Panc1 (cell line): Measurements from ENCODE around the gene GJB3. TPM values are rescaled to one million over a fixed set of nuclear protein-coding genes. Genes with fewer than 3 reads are reported as not detected.

ENCODE experiments used
- ATAC-seq: fragments of 200-7000 bp; cut with Tn5 transposase; 2 replicates; pipeline ENCODE4 v1.9.1; 2020; ENCODE audit warnings: mild to moderate bottlenecking, moderate library complexity
- BruUV-seq: library from RNA; stranded (reverse); fragments of 400-500 nt; replicated peaks from 2 replicates; lab custom pipeline; 2021; lab: Mats Ljungman, UMichigan
- CTCF ChIA-PET: fragments of 300-600 bp; sonication (Branson Sonifier 250); formaldehyde crosslinking; loops from one replicate; lab custom pipeline; 2022; ENCODE audit warnings: antibody characterized with exemption; lab: Charles Lee
- POLR2A ChIA-PET: fragments of 300-600 bp; sonication (Branson Sonifier 250); formaldehyde crosslinking; loops from one replicate; lab custom pipeline; 2022; ENCODE audit warnings: antibody characterized with exemption; lab: Charles Lee
- DNase-seq: peaks from one replicate; pipeline ENCODE4 v3.0.0-alpha.2; 2010; ENCODE audit warnings: low read depth, low spot score
- H3K27ac ChIP-seq: 2 replicates; pipeline ENCODE4 v1.5.1; 2011; ENCODE audit warnings: mild to moderate bottlenecking, low read length, inconsistent platforms
- H3K27me3 ChIP-seq: fragments of 200-500 bp; sonication (Bioruptor generic); 2 replicates; pipeline ENCODE4 v1.6.0; 2014; ENCODE audit warnings: low read length, inconsistent platforms; ENCODE audit not compliant: control insufficient read depth, insufficient read depth
- H3K36me3 ChIP-seq: fragments of 200-500 bp; sonication (Bioruptor generic); 2 replicates; pipeline ENCODE4 v1.5.1; 2014; ENCODE audit warnings: inconsistent platforms, mild to moderate bottlenecking, low read length, moderate library complexity; ENCODE audit not compliant: control insufficient read depth, insufficient read depth
- H3K4me1 ChIP-seq: 2 replicates; pipeline ENCODE4 v1.5.1; 2011; ENCODE audit warnings: inconsistent platforms, mild to moderate bottlenecking, low read length, moderate library complexity; ENCODE audit not compliant: control insufficient read depth, insufficient read depth
- H3K4me3 ChIP-seq, 2 experiments: 2 replicates each; pipeline ENCODE4 v1.5.1; 2011 to 2012; ENCODE audit warnings: low read depth in 2 of 2, low read length in 2 of 2, mild to moderate bottlenecking in 2 of 2, inconsistent platforms in 1 of 2, moderate library complexity in 1 of 2
- H3K9me3 ChIP-seq: fragments of 200-500 bp; sonication (Bioruptor generic); 2 replicates; pipeline ENCODE4 v1.5.1; 2014; ENCODE audit warnings: low read depth, mild to moderate bottlenecking, inconsistent platforms, low read length, moderate library complexity; ENCODE audit not compliant: control insufficient read depth, insufficient read depth
- CTCF ChIP-seq: fragments of 450-650 bp; IDR thresholded peaks from 2 replicates; pipeline ENCODE4 v1.5.1; 2017; ENCODE audit warnings: mild to moderate bottlenecking
- POLR2AphosphoS5 ChIP-seq: IDR thresholded peaks from 2 replicates; pipeline ENCODE4 v1.6.1; 2012; ENCODE audit warnings: mild to moderate bottlenecking, low read depth, low read length, moderate library complexity
- REST ChIP-seq, 2 experiments: IDR thresholded peaks; 2 replicates each; pipeline ENCODE4 v1.6.1; 2011 to 2012; ENCODE audit warnings: low read depth in 2 of 2, control low read depth in 1 of 2, low read length in 1 of 2, mild to moderate bottlenecking in 1 of 2, moderate library complexity in 1 of 2; ENCODE audit not compliant: insufficient read depth in 1 of 2
- SIN3A ChIP-seq: IDR thresholded peaks from 2 replicates; pipeline ENCODE4 v1.6.1; 2012; ENCODE audit warnings: low read depth, mild to moderate bottlenecking, low read length, moderate library complexity, borderline replicate concordance; ENCODE audit not compliant: insufficient read depth
- TCF7L2 ChIP-seq: IDR thresholded peaks from 2 replicates; pipeline ENCODE4 v1.6.1; 2011; ENCODE audit warnings: mild to moderate bottlenecking, low read depth, low read length, inconsistent platforms
- in situ Hi-C: cut with HindIII; loops from 2 replicates; pipeline ENCODE4 v1.10.0; 2016; ENCODE audit warnings: low sequenced_read_pairs, low pct_unique_long_range_greater_than_20kb
- intact Hi-C: fragments of 100-400 bp; cut with micrococcal nuclease; formaldehyde crosslinking; loops from one replicate; pipeline ENCODE4 v1.10.0; 2022; ENCODE audit not compliant: unreplicated experiment
- total RNA-seq: library from RNA; stranded (reverse); gene quantifications from one replicate; pipeline ENCODE4 v1.2.1, GENCODE V29; 2021; ENCODE audit not compliant: unreplicated experiment

The GJB3 gene
- total RNA-seq, 1 experiment from 2014 or later: 0.15 TPM

GRCh38 chr1:34796990-34797389, 16.0 kb downstream of the GJB3 start:
- CTCF ChIA-PET: no interaction called here
- no peaks in the 10 kb centered on the region for H3K36me3 ChIP-seq

GRCh38 chr1:34800214-34800613, 19.2 kb downstream of the GJB3 start:
- intact Hi-C loops (loop anchor here (10.0 kb wide), 1 partner anchor 1975 kb away; no protein-coding TSS in a partner anchor), in situ Hi-C loops (no loop called here)
- no peak overlapping the region for H3K27ac ChIP-seq
- no TSS peak for BruUV-seq
- TF ChIP-seq CTCF (no peak), POLR2AphosphoS5 (no peak), SIN3A (no peak), TCF7L2 (no peak), REST (IDR thresholded peaks at IDR 0.05; ENCODE audit: insufficient read depth in 1 of 2, low read depth in 2 of 2, low read length in 1 of 2) (no peak)
- no peaks in the 10 kb centered on the region for H3K27me3 ChIP-seq
- H3K4me3 ChIP-seq: no peak overlapping the region
- ChIA-PET POLR2A (no interaction called here), CTCF (no interaction called here)
- H3K36me3 ChIP-seq: no peaks in the 10 kb centered on the region
- DNase-seq (no peak), ATAC-seq (no peak)
- no peaks in the 10 kb centered on the region for H3K4me1 ChIP-seq
- H3K9me3 ChIP-seq: no peaks in the 10 kb centered on the region

More at GRCh38 chr1:34796990-34797389, 16.0 kb downstream of the GJB3 start:
- in situ Hi-C loops: no loop called here
- POLR2A ChIA-PET: no interaction called here
- intact Hi-C loops: no loop called here
- no peak for ATAC-seq
- no peak for DNase-seq
- TF ChIP-seq POLR2AphosphoS5 (no peak), TCF7L2 (no peak), SIN3A (no peak), REST (IDR thresholded peaks at IDR 0.05; ENCODE audit: insufficient read depth in 1 of 2, low read depth in 2 of 2, low read length in 1 of 2) (no peak), CTCF (no peak)
- no peak overlapping the region for H3K4me3 ChIP-seq
- no peaks in the 10 kb centered on the region for H3K27me3 ChIP-seq
- H3K9me3 ChIP-seq: no peaks in the 10 kb centered on the region
- H3K27ac ChIP-seq: no peak overlapping the region
- H3K4me1 ChIP-seq: no peaks in the 10 kb centered on the region
- BruUV-seq: no TSS peak
